CD14-positive monocyte (primary cell): ENCODE data around the gene TSHZ1. TPM values are rescaled to one million over a fixed set of nuclear protein-coding genes. Genes with fewer than 3 reads are reported as not detected.

ENCODE experiments used
- DNase-seq, 3 donors: peaks; one replicate each; pipeline ENCODE4 v3.0.0-alpha.2; 2011 to 2022
- H2AFZ ChIP-seq: 2 replicates; pipeline ENCODE4 v1.6.0; 2012; ENCODE audit warnings: mild to moderate bottlenecking, low read depth, low read length, inconsistent platforms; ENCODE audit not compliant: insufficient read depth, poor library complexity, severe bottlenecking
- H3K27ac ChIP-seq, 2 donors: 1 replicate in 1 of 2; 2 replicates in 1 of 2; pipeline ENCODE4 v1.5.1; 2012 to 2013; ENCODE audit warnings: low read length in 2 of 2, control low read depth in 1 of 2, inconsistent platforms in 1 of 2, low read depth in 1 of 2, mild to moderate bottlenecking in 1 of 2
- H3K27me3 ChIP-seq, 2 donors: one replicate each; pipeline versions ENCODE4 v1.6.0 to v1.6.1; 2011 to 2013; ENCODE audit warnings: low read length in 2 of 2; ENCODE audit not compliant: control insufficient read depth in 2 of 2, insufficient read depth in 2 of 2
- H3K36me3 ChIP-seq, 2 donors: replicated peaks in 1 of 2; 1 replicate in 1 of 2; 2 replicates in 1 of 2; pipeline versions ENCODE4 v1.5.1 to v1.6.1; 2012 to 2013; ENCODE audit warnings: low read length in 2 of 2, control low read depth in 1 of 2, inconsistent platforms in 1 of 2, mild to moderate bottlenecking in 1 of 2; ENCODE audit not compliant: insufficient read depth in 2 of 2, control insufficient read depth in 1 of 2
- H3K4me1 ChIP-seq, 2 donors: 1 replicate in 1 of 2; 2 replicates in 1 of 2; pipeline versions ENCODE4 v1.5.1 to v1.6.1; 2012 to 2013; ENCODE audit warnings: low read length in 2 of 2, control low read depth in 1 of 2, inconsistent platforms in 1 of 2, mild to moderate bottlenecking in 1 of 2, moderate library complexity in 1 of 2; ENCODE audit not compliant: insufficient read depth in 2 of 2, control insufficient read depth in 1 of 2
- H3K4me2 ChIP-seq: replicated peaks from 2 replicates; pipeline ENCODE3; 2012; ENCODE audit warnings: low read length, moderate library complexity, mild to moderate bottlenecking; ENCODE audit not compliant: poor library complexity, severe bottlenecking; ENCODE audit errors: extremely low read depth
- H3K4me3 ChIP-seq, 3 experiments: fragments of 200-600 bp in 1 of 3; sonication (generic) in 1 of 3; replicated peaks in 1 of 3; 1 replicate in 2 of 3; 2 replicates in 1 of 3; pipeline ENCODE4 v1.5.1; 2011 to 2013; ENCODE audit warnings: low read length in 3 of 3, mild to moderate bottlenecking in 3 of 3, control low read depth in 2 of 3, low read depth in 2 of 3, inconsistent platforms in 1 of 3, moderate library complexity in 1 of 3
- H3K79me2 ChIP-seq: 2 replicates; pipeline ENCODE4 v1.6.0; 2012; ENCODE audit warnings: mild to moderate bottlenecking, control low read depth, inconsistent platforms, low read length, moderate library complexity; ENCODE audit not compliant: insufficient read depth
- H3K9ac ChIP-seq: 2 replicates; pipeline ENCODE4 v1.6.0; 2017; ENCODE audit warnings: low read length, mild to moderate bottlenecking; ENCODE audit not compliant: insufficient read depth, poor library complexity, severe bottlenecking
- H3K9me3 ChIP-seq, 2 donors: replicated peaks in 1 of 2; 1 replicate in 1 of 2; 2 replicates in 1 of 2; pipeline versions ENCODE4 v1.5.1 to v1.6.1; 2012 to 2013; ENCODE audit warnings: low read length in 2 of 2, control low read depth in 1 of 2; ENCODE audit not compliant: control insufficient read depth in 1 of 2, insufficient read depth in 1 of 2
- H4K20me1 ChIP-seq: 2 replicates; pipeline ENCODE4 v1.6.0; 2012; ENCODE audit warnings: mild to moderate bottlenecking, low read length, control low read depth, moderate library complexity; ENCODE audit not compliant: insufficient read depth
- H3K27ac Mint-ChIP-seq, 7 donors: one replicate each; pipeline ENCODE4 v1.8.0; 2020; ENCODE audit warnings: mild to moderate bottlenecking in 7 of 7, mixed read lengths in 7 of 7, moderate library complexity in 6 of 7, inconsistent platforms in 2 of 7
- H3K27me3 Mint-ChIP-seq, 3 donors: one replicate each; pipeline ENCODE4 v1.8.0; 2021 to 2022; ENCODE audit warnings: low read depth in 3 of 3, mild to moderate bottlenecking in 3 of 3, mixed read lengths in 3 of 3, moderate library complexity in 3 of 3, inconsistent platforms in 1 of 3
- H3K36me3 Mint-ChIP-seq, 2 donors: one replicate each; pipeline ENCODE4 v1.8.0; 2020; ENCODE audit warnings: mixed read lengths in 2 of 2, inconsistent platforms in 1 of 2, mild to moderate bottlenecking in 1 of 2
- H3K4me1 Mint-ChIP-seq: one replicate; pipeline ENCODE4 v1.8.0; 2020; ENCODE audit warnings: mild to moderate bottlenecking, mixed read lengths
- H3K4me3 Mint-ChIP-seq, 2 donors: one replicate each; pipeline ENCODE4 v1.8.0; 2020; ENCODE audit warnings: mild to moderate bottlenecking in 2 of 2, mixed read lengths in 2 of 2, moderate library complexity in 1 of 2
- H3K9me3 Mint-ChIP-seq, 7 donors: one replicate each; pipeline ENCODE4 v1.8.0; 2020 to 2022; ENCODE audit warnings: mixed read lengths in 7 of 7, mild to moderate bottlenecking in 6 of 7, moderate library complexity in 6 of 7, inconsistent platforms in 2 of 7
- CTCF ChIP-seq: fragments of 200-600 bp; IDR thresholded peaks from one replicate; pipeline ENCODE4 v1.8.0; 2022; ENCODE audit warnings: antibody characterized with exemption, mild to moderate bottlenecking
- WGBS: methylation state at CpG from one replicate; pipeline ENCODE4 v1.1.5; 2013; ENCODE audit warnings: missing lambda C conversion rate; ENCODE audit not compliant: insufficient coverage; 5-methylcytosine and 5-hydroxymethylcytosine counted together
- intact Hi-C, 2 donors: fragments of 100-400 bp; cut with micrococcal nuclease; formaldehyde crosslinking; loops; one replicate each; pipeline versions ENCODE4 v1.15.0 to v1.15.1; 2023
- polyA plus RNA-seq, 3 donors: library from polyadenylated mRNA; depleted of rRNA in 1 of 3; unstranded in 2 of 3; stranded (reverse) in 1 of 3; fragments of 300-500 nt in 2 of 3; fragments of >200 nt in 1 of 3; fragmentation: Illumina TruSeq in 2 of 3; gene quantifications; 1 replicate in 2 of 3; 2 replicates in 1 of 3; pipeline ENCODE4 v1.2.3, GENCODE V29; 2012 to 2021

TSHZ1 gene
- polyA plus RNA-seq, 3 donors, result 0.76 to 3.3 (median 1.4) TPM

- Histone ChIP-seq H2AFZ (no peak overlapping the region), H3K4me1 (peaks cover 0 to 5% of the 10 kb centered on the region in 2 donors), H3K27ac (no peak overlapping the region), H3K9me3 (no peaks in the 10 kb centered on the region), H3K9ac (no peak overlapping the region), H3K79me2 (no peaks in the 10 kb centered on the region), H3K27me3 (no peaks in the 10 kb centered on the region), H3K36me3 (no peaks in the 10 kb centered on the region), H4K20me1 (no peaks in the 10 kb centered on the region), H3K4me3 (no peak overlapping the region), H3K4me2 (no peak overlapping the region)
- Mint-ChIP-seq H3K27ac (peak overlapping the region in 2 of 7 donors; percentile 33 to 79), H3K4me1 (peaks cover 10% of the 10 kb centered on the region), H3K9me3 (no peaks in the 10 kb centered on the region), H3K36me3 (no peaks in the 10 kb centered on the region), H3K4me3 (no peak overlapping the region), H3K27me3 (peaks cover 0 to 2% (median 2%) of the 10 kb centered on the region in 3 donors)
- WGBS, result 0% methylated on average over 2 of the region's 4 CpGs
- no peak for DNase-seq
- no peak for TF ChIP-seq CTCF
- intact Hi-C loops, result no loop called here
Measured at GRCh38 chr18:75173738-75174137, 36.9 kb upstream of the TSHZ1 start.

DNA sequence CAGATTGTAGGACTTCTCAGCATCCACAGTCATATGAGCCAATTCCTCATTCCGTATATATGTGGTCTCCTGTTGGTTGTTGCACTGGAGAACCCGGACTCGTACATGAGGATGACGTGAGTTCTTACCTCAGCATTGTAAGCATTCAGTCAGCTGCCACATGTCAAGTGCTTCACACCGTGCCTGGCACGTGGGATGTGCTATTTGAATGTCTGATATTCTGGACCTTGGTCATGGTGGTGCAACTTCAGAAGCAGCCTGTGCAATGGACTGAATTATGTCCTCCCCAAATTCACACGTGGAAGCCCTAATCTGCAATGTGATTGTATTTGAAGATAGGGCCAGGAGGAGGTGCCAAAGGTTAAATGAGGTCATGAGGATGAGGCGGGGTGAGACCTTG, 33.7 kb upstream of the TSHZ1 start:
- H2AFZ ChIP-seq, result no peak overlapping the region
- intact Hi-C loops, result no loop called here
- Mint-ChIP-seq H3K4me1 (peaks cover 13% of the 10 kb centered on the region), H3K4me3 (no peak overlapping the region), H3K27me3 (peaks cover 0 to 2% (median 0%) of the 10 kb centered on the region in 3 donors), H3K9me3 (peaks cover 0 to 5% (median 0%) of the 10 kb centered on the region in 7 donors), H3K27ac (no peak overlapping the region), H3K36me3 (no peaks in the 10 kb centered on the region)
- WGBS, result 85% methylated on average over 4 of the region's 8 CpGs
- H4K20me1 ChIP-seq, result no peaks in the 10 kb centered on the region
- H3K27ac ChIP-seq, result no peak overlapping the region
- H3K4me2 ChIP-seq, result no peak overlapping the region
- no peak overlapping the region for H3K4me3 ChIP-seq
- peaks cover 0 to 3% of the 10 kb centered on the region in 2 donors for H3K27me3 ChIP-seq
- H3K36me3 ChIP-seq, result no peaks in the 10 kb centered on the region
- DNase-seq, result no peak
- H3K79me2 ChIP-seq, result no peaks in the 10 kb centered on the region
- TF ChIP-seq CTCF, result no peak
- no peaks in the 10 kb centered on the region for H3K9me3 ChIP-seq
- H3K4me1 ChIP-seq, result peaks cover 0 to 5% of the 10 kb centered on the region in 2 donors
- no peak overlapping the region for H3K9ac ChIP-seq
